ENCODE data around the gene SH3BGRL2. TPM values are rescaled to one million over a fixed set of nuclear protein-coding genes. Genes with fewer than 3 reads are reported as not detected.

Gene SH3BGRL2
- total RNA-seq, 1 experiment from 2014 or later = 5.2 TPM

DNA sequence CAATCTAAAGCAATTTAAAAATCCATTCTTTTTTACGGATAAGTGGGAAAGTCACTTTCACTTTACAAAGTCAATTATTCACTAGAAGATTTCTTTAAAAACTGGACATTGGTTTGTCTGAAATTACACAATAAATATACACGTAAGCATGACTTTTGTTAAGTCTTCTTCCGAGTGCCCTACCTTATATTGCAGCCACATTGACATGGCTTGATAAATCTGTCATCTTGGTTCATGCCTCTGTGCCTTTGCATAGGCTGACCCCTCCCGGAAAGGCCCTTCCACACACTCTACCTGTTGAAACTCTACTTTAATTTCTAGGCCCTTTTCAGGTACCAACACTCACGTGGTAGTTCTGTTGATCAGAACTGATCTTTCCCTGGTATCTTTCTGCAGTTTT lies 104.1 kb downstream of the SH3BGRL2 start:
- ChIA-PET CTCF (interaction anchor here (1.4 kb wide), 1 partner anchor 27 kb away, joined by 3 read pairs; no protein-coding TSS in a partner anchor), POLR2A (no interaction called here)

More for the DNA sequence above, 104.1 kb downstream of the SH3BGRL2 start:
- no peaks in the 10 kb centered on the region for H4K20me1 ChIP-seq (ENCODE audit: insufficient read depth)
- no peak overlapping the region for H3K4me3 ChIP-seq (replicated peaks in 1 of 2; ENCODE audit: low read depth in 1 of 2, low read length in 2 of 2)
- ATAC-seq (no peak), DNase-seq (ENCODE audit: low read depth, low spot score) (no peak)
- H3K79me2 ChIP-seq (ENCODE audit: insufficient read depth, low read length) = no peaks in the 10 kb centered on the region
- no peak overlapping the region for H3K9ac ChIP-seq (ENCODE audit: low read length)
- RAD21 ChIA-PET (ENCODE audit: low non-redundant PET in 1 of 2, low total read pairs in 2 of 2, uncharacterized antibody in 2 of 2, unreplicated experiment in 2 of 2) = no interaction called here
- no TSS peak for BruUV-seq (replicated peaks)
- H3K9me2 ChIP-seq (ENCODE audit: insufficient read depth) = no peaks in the 10 kb centered on the region
- no peak overlapping the region for H3K27ac ChIP-seq (ENCODE audit: low read depth, low read length)
- H3K4me1 ChIP-seq (ENCODE audit: control insufficient read depth in 1 of 2, insufficient read depth in 2 of 2, low read length in 2 of 2) = no peaks in the 10 kb centered on the region
- no peaks in the 10 kb centered on the region for H3K36me3 ChIP-seq (ENCODE audit: control insufficient read depth in 1 of 2, insufficient read depth in 2 of 2, low read length in 2 of 2)
- intact Hi-C loops (cut with micrococcal nuclease) = no loop called here
- no peaks in the 10 kb centered on the region for H3K9me3 ChIP-seq (ENCODE audit: control insufficient read depth in 1 of 2, insufficient read depth in 1 of 2, low read depth in 1 of 2, low read length in 2 of 2)
- TF ChIP-seq, protein P1, sequence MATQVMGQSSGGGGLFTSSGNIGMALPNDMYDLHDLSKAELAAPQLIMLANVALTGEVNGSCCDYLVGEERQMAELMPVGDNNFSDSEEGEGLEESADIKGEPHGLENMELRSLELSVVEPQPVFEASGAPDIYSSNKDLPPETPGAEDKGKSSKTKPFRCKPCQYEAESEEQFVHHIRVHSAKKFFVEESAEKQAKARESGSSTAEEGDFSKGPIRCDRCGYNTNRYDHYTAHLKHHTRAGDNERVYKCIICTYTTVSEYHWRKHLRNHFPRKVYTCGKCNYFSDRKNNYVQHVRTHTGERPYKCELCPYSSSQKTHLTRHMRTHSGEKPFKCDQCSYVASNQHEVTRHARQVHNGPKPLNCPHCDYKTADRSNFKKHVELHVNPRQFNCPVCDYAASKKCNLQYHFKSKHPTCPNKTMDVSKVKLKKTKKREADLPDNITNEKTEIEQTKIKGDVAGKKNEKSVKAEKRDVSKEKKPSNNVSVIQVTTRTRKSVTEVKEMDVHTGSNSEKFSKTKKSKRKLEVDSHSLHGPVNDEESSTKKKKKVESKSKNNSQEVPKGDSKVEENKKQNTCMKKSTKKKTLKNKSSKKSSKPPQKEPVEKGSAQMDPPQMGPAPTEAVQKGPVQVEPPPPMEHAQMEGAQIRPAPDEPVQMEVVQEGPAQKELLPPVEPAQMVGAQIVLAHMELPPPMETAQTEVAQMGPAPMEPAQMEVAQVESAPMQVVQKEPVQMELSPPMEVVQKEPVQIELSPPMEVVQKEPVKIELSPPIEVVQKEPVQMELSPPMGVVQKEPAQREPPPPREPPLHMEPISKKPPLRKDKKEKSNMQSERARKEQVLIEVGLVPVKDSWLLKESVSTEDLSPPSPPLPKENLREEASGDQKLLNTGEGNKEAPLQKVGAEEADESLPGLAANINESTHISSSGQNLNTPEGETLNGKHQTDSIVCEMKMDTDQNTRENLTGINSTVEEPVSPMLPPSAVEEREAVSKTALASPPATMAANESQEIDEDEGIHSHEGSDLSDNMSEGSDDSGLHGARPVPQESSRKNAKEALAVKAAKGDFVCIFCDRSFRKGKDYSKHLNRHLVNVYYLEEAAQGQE (IDR thresholded peaks at IDR 0.05; ENCODE audit: low read depth) = no peak
- TF ChIP-seq JUND (IDR thresholded peaks at IDR 0.05) = no peak
- no peak for TF ChIP-seq YY1 (IDR thresholded peaks at IDR 0.05; ENCODE audit: extremely low read depth, insufficient replicate concordance, low read depth, low read length)
- no peak for TF ChIP-seq CBX3 (IDR thresholded peaks at IDR 0.05; ENCODE audit: low read depth)
- TF ChIP-seq EZH2 (IDR thresholded peaks at IDR 0.05) = no peak
- TF ChIP-seq ZNF274 (IDR thresholded peaks at IDR 0.05; ENCODE audit: low read depth, low read length) = no peak
- no peak for TF ChIP-seq RAD21 (IDR thresholded peaks at IDR 0.05; ENCODE audit: low read depth)
- no peak for TF ChIP-seq EGR1 (IDR thresholded peaks at IDR 0.05; ENCODE audit: low read depth)
- TF ChIP-seq TCF7L2 (IDR thresholded peaks at IDR 0.05; ENCODE audit: borderline replicate concordance, extremely low read depth, insufficient read depth, insufficient read length) = no peak
- no peak for TF ChIP-seq FOSL1 (IDR thresholded peaks at IDR 0.05; ENCODE audit: low read depth)
- no peak for TF ChIP-seq CEBPB (IDR thresholded peaks at IDR 0.05; ENCODE audit: low read depth)
- TF ChIP-seq ATF3 (IDR thresholded peaks at IDR 0.05) = no peak
- TF ChIP-seq SP1 (IDR thresholded peaks at IDR 0.05; ENCODE audit: low read depth) = no peak
- TF ChIP-seq, protein P2, sequence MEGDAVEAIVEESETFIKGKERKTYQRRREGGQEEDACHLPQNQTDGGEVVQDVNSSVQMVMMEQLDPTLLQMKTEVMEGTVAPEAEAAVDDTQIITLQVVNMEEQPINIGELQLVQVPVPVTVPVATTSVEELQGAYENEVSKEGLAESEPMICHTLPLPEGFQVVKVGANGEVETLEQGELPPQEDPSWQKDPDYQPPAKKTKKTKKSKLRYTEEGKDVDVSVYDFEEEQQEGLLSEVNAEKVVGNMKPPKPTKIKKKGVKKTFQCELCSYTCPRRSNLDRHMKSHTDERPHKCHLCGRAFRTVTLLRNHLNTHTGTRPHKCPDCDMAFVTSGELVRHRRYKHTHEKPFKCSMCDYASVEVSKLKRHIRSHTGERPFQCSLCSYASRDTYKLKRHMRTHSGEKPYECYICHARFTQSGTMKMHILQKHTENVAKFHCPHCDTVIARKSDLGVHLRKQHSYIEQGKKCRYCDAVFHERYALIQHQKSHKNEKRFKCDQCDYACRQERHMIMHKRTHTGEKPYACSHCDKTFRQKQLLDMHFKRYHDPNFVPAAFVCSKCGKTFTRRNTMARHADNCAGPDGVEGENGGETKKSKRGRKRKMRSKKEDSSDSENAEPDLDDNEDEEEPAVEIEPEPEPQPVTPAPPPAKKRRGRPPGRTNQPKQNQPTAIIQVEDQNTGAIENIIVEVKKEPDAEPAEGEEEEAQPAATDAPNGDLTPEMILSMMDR (IDR thresholded peaks at IDR 0.05 in 2 of 3, conservative IDR thresholded peaks at IDR 0.05 in 1 of 3; ENCODE audit: borderline replicate concordance in 1 of 3, insufficient read depth in 1 of 3, low read depth in 2 of 3, low read length in 2 of 3) = no peak
- TF ChIP-seq EZH2phosphoT487 (IDR thresholded peaks at IDR 0.05; ENCODE audit: borderline replicate concordance) = no peak
- TF ChIP-seq, protein P3, sequence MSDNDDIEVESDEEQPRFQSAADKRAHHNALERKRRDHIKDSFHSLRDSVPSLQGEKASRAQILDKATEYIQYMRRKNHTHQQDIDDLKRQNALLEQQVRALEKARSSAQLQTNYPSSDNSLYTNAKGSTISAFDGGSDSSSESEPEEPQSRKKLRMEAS (IDR thresholded peaks at IDR 0.05) = no peak
- no peak overlapping the region for H2AFZ ChIP-seq (ENCODE audit: low read depth, low read length, poor library complexity, severe bottlenecking)
- no peaks in the 10 kb centered on the region for H3K27me3 ChIP-seq (ENCODE audit: insufficient read depth, low read length)
- H3K4me2 ChIP-seq (ENCODE audit: low read length) = no peak overlapping the region

Data from HCT116 (cell line).